ENCODE measurements around the gene ZBTB3. TPM values are rescaled to one million over a fixed set of nuclear protein-coding genes. Genes with fewer than 3 reads are reported as not detected.

The ZBTB3 gene
- total and polyA plus RNA-seq, 2 donors from 2014 or later: 4.8 to 15.0 TPM

GRCh38 chr11:62757846-62758788, 4.2 kb upstream of the ZBTB3 start:
- TF ChIP-seq CTCF (IDR thresholded peaks at IDR 0.05; ENCODE audit: borderline replicate concordance, extremely low read depth, insufficient read depth): no peak
- no peak for FAIRE-seq

DNA sequence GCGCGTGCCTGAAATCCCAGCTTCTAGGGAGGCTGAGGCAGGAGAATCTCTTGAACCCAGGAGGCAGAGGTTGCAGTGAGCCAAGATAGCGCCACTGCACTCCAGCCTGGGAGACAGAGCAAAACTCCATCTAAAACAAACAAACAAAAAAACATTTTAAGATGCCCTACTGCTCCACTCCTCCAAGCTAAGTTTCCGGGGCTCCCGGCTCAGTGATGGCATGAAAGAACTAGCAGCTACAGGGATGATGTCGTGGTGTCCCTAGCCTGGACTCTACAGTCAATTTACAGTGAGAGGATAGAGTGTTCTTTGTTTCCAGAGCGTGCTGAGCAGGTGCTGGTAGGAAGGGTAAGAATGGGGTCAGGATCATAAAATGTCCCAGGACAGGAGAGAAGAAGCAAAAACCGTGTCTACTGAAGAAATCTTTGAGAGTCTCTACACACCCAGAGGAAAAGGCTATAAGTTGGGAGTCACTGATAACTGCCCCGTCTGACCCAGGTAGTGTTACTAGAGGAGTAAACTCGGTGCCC, 1.2 kb upstream of the ZBTB3 start:
- Histone ChIP-seq H3K9ac (ENCODE audit: low read length in 3 of 3) (no peak overlapping the region), H3K4me3 (ENCODE audit: low read length in 3 of 3) (no peak overlapping the region), H3K27ac (ENCODE audit: low read depth in 2 of 2, low read length in 2 of 2) (no peak overlapping the region), H3K9me3 (ENCODE audit: control insufficient read depth in 2 of 3, insufficient read depth in 1 of 3, low read length in 3 of 3) (no peaks in the 10 kb centered on the region), H3K36me3 (ENCODE audit: control insufficient read depth in 2 of 3, insufficient read depth in 3 of 3, low read length in 3 of 3) (peaks cover 0 to 10% (median 4%) of the 10 kb centered on the region in 3 donors), H3K27me3 (ENCODE audit: control insufficient read depth, insufficient read depth, low read length) (no peaks in the 10 kb centered on the region), H3K4me1 (ENCODE audit: control insufficient read depth in 2 of 3, insufficient read depth in 2 of 3, low read depth in 1 of 3, low read length in 3 of 3) (peaks cover 0 to 13% (median 12%) of the 10 kb centered on the region in 3 donors)
- DNase-seq: peak in 1 of 5 donors; percentile 24
- no peak for FAIRE-seq
- intact Hi-C loops (cut with DNase I): no loop called here
- TF ChIP-seq CTCF (IDR thresholded peaks at IDR 0.05; ENCODE audit: borderline replicate concordance, extremely low read depth, insufficient read depth): no peak

More at GRCh38 chr11:62757846-62758788, 4.2 kb upstream of the ZBTB3 start:
- no peak overlapping the region for H3K9ac ChIP-seq (ENCODE audit: low read length in 3 of 3)
- H3K27ac ChIP-seq (ENCODE audit: low read depth in 2 of 2, low read length in 2 of 2): no peak overlapping the region
- peaks cover 0 to 15% (median 15%) of the 10 kb centered on the region in 3 donors for H3K4me1 ChIP-seq (ENCODE audit: control insufficient read depth in 2 of 3, insufficient read depth in 2 of 3, low read depth in 1 of 3, low read length in 3 of 3)
- no peaks in the 10 kb centered on the region for H3K9me3 ChIP-seq (ENCODE audit: control insufficient read depth in 2 of 3, insufficient read depth in 1 of 3, low read length in 3 of 3)
- no peak overlapping the region for H3K4me3 ChIP-seq (ENCODE audit: low read length in 3 of 3)
- DNase-seq: no peak
- intact Hi-C loops (cut with DNase I): no loop called here
- H3K27me3 ChIP-seq (ENCODE audit: control insufficient read depth, insufficient read depth, low read length): no peaks in the 10 kb centered on the region
- no peaks in the 10 kb centered on the region for H3K36me3 ChIP-seq (ENCODE audit: control insufficient read depth in 2 of 3, insufficient read depth in 3 of 3, low read length in 3 of 3)

GRCh38 chr11:62752994-62753735, 795 bp downstream of the ZBTB3 start:
- FAIRE-seq (no peak), DNase-seq (peak in 1 of 5 donors; percentile 72)
- H3K27me3 ChIP-seq (ENCODE audit: control insufficient read depth, insufficient read depth, low read length): no peaks in the 10 kb centered on the region
- peaks cover 0 to 13% (median 12%) of the 10 kb centered on the region in 3 donors for H3K4me1 ChIP-seq (ENCODE audit: control insufficient read depth in 2 of 3, insufficient read depth in 2 of 3, low read depth in 1 of 3, low read length in 3 of 3)
- intact Hi-C loops (cut with DNase I): no loop called here
- TF ChIP-seq CTCF (IDR thresholded peaks at IDR 0.05; ENCODE audit: borderline replicate concordance, extremely low read depth, insufficient read depth): no peak
- peak overlapping the region; percentile 94 to 99 (median 99) for H3K4me3 ChIP-seq (ENCODE audit: low read length in 3 of 3)
- H3K9me3 ChIP-seq (ENCODE audit: control insufficient read depth in 2 of 3, insufficient read depth in 1 of 3, low read length in 3 of 3): no peaks in the 10 kb centered on the region
- peak overlapping the region in 2 of 3 donors; percentile 4 to 98 for H3K9ac ChIP-seq (ENCODE audit: low read length in 3 of 3)
- H3K36me3 ChIP-seq (ENCODE audit: control insufficient read depth in 2 of 3, insufficient read depth in 3 of 3, low read length in 3 of 3): peaks cover 0 to 10% (median 4%) of the 10 kb centered on the region in 3 donors
- peak overlapping the region; percentile 3 to 99 for H3K27ac ChIP-seq (ENCODE audit: low read depth in 2 of 2, low read length in 2 of 2)
